OCI-LY7 (cell line): ENCODE data around the gene ST6GALNAC1. TPM values are rescaled to one million over a fixed set of nuclear protein-coding genes. Genes with fewer than 3 reads are reported as not detected.

Experiments
- BruUV-seq: library from RNA; stranded (reverse); fragments of 400-500 nt; replicated peaks from 2 replicates; lab custom pipeline; 2021; lab: Mats Ljungman, UMichigan
- CTCF ChIA-PET: fragments of 300-600 bp; sonication (Branson Sonifier 250); formaldehyde crosslinking; loops from one replicate; lab custom pipeline; 2022; ENCODE audit warnings: antibody characterized with exemption; ENCODE audit not compliant: unreplicated experiment; lab: Charles Lee
- POLR2A ChIA-PET: fragments of 300-600 bp; sonication (Branson Sonifier 250); formaldehyde crosslinking; loops from one replicate; lab custom pipeline; 2022; ENCODE audit warnings: antibody characterized with exemption; lab: Charles Lee
- DNase-seq: peaks from one replicate; pipeline ENCODE4 v3.0.0-alpha.2; 2015; ENCODE audit warnings: low spot score
- H2AFZ ChIP-seq: fragments of 200-600 bp; sonication (generic), shearing (Covaris generic); 2 replicates; pipeline ENCODE4 v1.6.1; 2014; ENCODE audit warnings: mild to moderate bottlenecking, antibody characterized with exemption, low read length, moderate library complexity
- H3K27ac ChIP-seq: fragments of 200-600 bp; sonication (generic); 2 replicates; pipeline ENCODE4 v1.5.1; 2014; ENCODE audit warnings: mixed run types, low read depth, mild to moderate bottlenecking, moderate library complexity, low read length, inconsistent platforms; ENCODE audit not compliant: poor library complexity, severe bottlenecking
- H3K36me3 ChIP-seq: fragments of 200-600 bp; sonication (generic); 2 replicates; pipeline ENCODE4 v1.6.1; 2014; ENCODE audit warnings: mild to moderate bottlenecking, antibody characterized with exemption, low read length, moderate library complexity, mixed read lengths; ENCODE audit not compliant: insufficient read depth
- H3K4me1 ChIP-seq: fragments of 200-600 bp; sonication (generic); 2 replicates; pipeline ENCODE4 v1.5.1; 2014; ENCODE audit warnings: mild to moderate bottlenecking, low read length; ENCODE audit not compliant: insufficient read depth, poor library complexity, severe bottlenecking
- H3K4me2 ChIP-seq: fragments of 200-600 bp; sonication (generic); 2 replicates; pipeline ENCODE4 v1.6.1; 2014; ENCODE audit warnings: mild to moderate bottlenecking, low read length
- H3K4me3 ChIP-seq: fragments of 200-600 bp; sonication (generic); 2 replicates; pipeline ENCODE4 v1.5.1; 2014; ENCODE audit warnings: mild to moderate bottlenecking, low read depth, low read length; ENCODE audit not compliant: poor library complexity, severe bottlenecking
- H3K79me2 ChIP-seq: fragments of 200-600 bp; sonication (generic); 2 replicates; pipeline ENCODE4 v1.6.1; 2016; ENCODE audit warnings: low read depth, mild to moderate bottlenecking, low read length, moderate library complexity, mixed read lengths; ENCODE audit not compliant: insufficient read depth
- H3K9me2 ChIP-seq: fragments of 200-600 bp; sonication (generic); 2 replicates; pipeline ENCODE4 v1.6.1; 2016; ENCODE audit warnings: mild to moderate bottlenecking, low read length, mixed read lengths; ENCODE audit not compliant: insufficient read depth
- H3K9me3 ChIP-seq: fragments of 200-600 bp; sonication (generic); 2 replicates; pipeline ENCODE4 v1.6.1; 2014; ENCODE audit warnings: mild to moderate bottlenecking, mixed run types, low read length, mixed read lengths
- H4K20me1 ChIP-seq: fragments of 200-600 bp; sonication (generic); 2 replicates; pipeline ENCODE4 v1.6.1; 2014; ENCODE audit warnings: mild to moderate bottlenecking, antibody characterized with exemption, low read length, moderate library complexity, mixed read lengths; ENCODE audit not compliant: insufficient read depth
- CTCF ChIP-seq: fragments of 200-600 bp; sonication (generic); conservative IDR thresholded peaks from 2 replicates; pipeline ENCODE4 v1.5.1; 2014; ENCODE audit warnings: mild to moderate bottlenecking, antibody characterized with exemption, low read length, moderate library complexity, mixed read lengths
- EZH2phosphoT487 ChIP-seq: fragments of 200-600 bp; sonication (generic); IDR thresholded peaks from 2 replicates; pipeline ENCODE4 v1.6.1; 2018; ENCODE audit warnings: low read depth, borderline replicate concordance, mild to moderate bottlenecking, mixed run types, antibody characterized with exemption, low read length, moderate library complexity, mixed read lengths
- intact Hi-C: fragments of 100-400 bp; cut with micrococcal nuclease; formaldehyde crosslinking; loops from one replicate; pipeline ENCODE4 v1.10.0; 2022; ENCODE audit not compliant: unreplicated experiment
- small RNA-seq: library from RNA; depleted of rRNA; stranded (forward); fragments of <200 nt; gene quantifications from one replicate; pipeline ENCODE3, GENCODE V24; 2014
- total RNA-seq, 2 experiments: library from RNA; depleted of rRNA in 1 of 2; stranded (reverse); fragments of >200 nt in 1 of 2; shearing (Covaris generic) in 1 of 2; gene quantifications; 2 replicates each; pipeline ENCODE4 v1.2.3, GENCODE V29; 2014 to 2022

Gene ST6GALNAC1
- total RNA-seq, 2 experiments from 2014 or later: not detected

GRCh38 chr17:76576189-76576588, 67.4 kb downstream of the ST6GALNAC1 start:
- no peaks in the 10 kb centered on the region for H3K9me2 ChIP-seq
- POLR2A ChIA-PET: interaction anchor here (1.6 kb wide), 1 partner anchor 10 kb away, joined by 6 read pairs; no protein-coding TSS in a partner anchor
- H4K20me1 ChIP-seq: no peaks in the 10 kb centered on the region
- H3K36me3 ChIP-seq: no peaks in the 10 kb centered on the region
- DNase-seq: no peak
- no peak overlapping the region for H3K27ac ChIP-seq
- no peaks in the 10 kb centered on the region for H3K9me3 ChIP-seq
- TF ChIP-seq CTCF (no peak), EZH2phosphoT487 (no peak)
- no peak overlapping the region for H3K4me2 ChIP-seq
- no peaks in the 10 kb centered on the region for H3K79me2 ChIP-seq
- BruUV-seq: no TSS peak
- no peaks in the 10 kb centered on the region for H3K4me1 ChIP-seq
- no peak overlapping the region for H3K4me3 ChIP-seq
- intact Hi-C loops: no loop called here
- CTCF ChIA-PET: no interaction called here
- H2AFZ ChIP-seq: no peak overlapping the region

GRCh38 chr17:76575570-76575969, 68.0 kb downstream of the ST6GALNAC1 start:
- ChIA-PET CTCF (no interaction called here), POLR2A (interaction anchor here (1.6 kb wide), 1 partner anchor 9 kb away, joined by 6 read pairs; no protein-coding TSS in a partner anchor)
- intact Hi-C loops: no loop called here
- no peaks in the 10 kb centered on the region for H3K4me1 ChIP-seq
- no peak overlapping the region for H2AFZ ChIP-seq
- TF ChIP-seq CTCF: no peak
- no peak for TF ChIP-seq EZH2phosphoT487
- BruUV-seq: no TSS peak
- H3K4me2 ChIP-seq: no peak overlapping the region
- H3K9me2 ChIP-seq: no peaks in the 10 kb centered on the region
- H3K36me3 ChIP-seq: no peaks in the 10 kb centered on the region
- no peaks in the 10 kb centered on the region for H3K79me2 ChIP-seq
- no peaks in the 10 kb centered on the region for H3K9me3 ChIP-seq
- no peak for DNase-seq
- no peak overlapping the region for H3K27ac ChIP-seq
- no peaks in the 10 kb centered on the region for H4K20me1 ChIP-seq
- no peak overlapping the region for H3K4me3 ChIP-seq

Small RNA genes within 50 kb of the gene (small RNA-seq; reads per million reads assigned to genes)
- gene AC015802.2 (not detected), gene RNU6-227P (not detected)

Other genes with a start within 250 kb of the ST6GALNAC1 start
- gene UBE2O, start 190.6 kb downstream of the ST6GALNAC1 start, total RNA-seq (2014; rRNA removed; shearing (Covaris generic)): 43.4 and 55.1 TPM in 2 replicates
- 71.0 and 79.6 TPM in 2 replicates for gene UBE2O, start 190.6 kb downstream of the ST6GALNAC1 start, total RNA-seq (2022)
- gene AANAT, start 176.2 kb downstream of the ST6GALNAC1 start, total RNA-seq (2014; rRNA removed; shearing (Covaris generic)): not detected in 2 replicates
- gene AANAT, start 176.2 kb downstream of the ST6GALNAC1 start, total RNA-seq (2022): not detected in 2 replicates
- gene RHBDF2, start 142.3 kb downstream of the ST6GALNAC1 start, total RNA-seq (2014; rRNA removed; shearing (Covaris generic)): 122 and 144 TPM in 2 replicates
- gene RHBDF2, start 142.3 kb downstream of the ST6GALNAC1 start, total RNA-seq (2022): 158 and 173 TPM in 2 replicates
- 0.33 and 0.57 TPM in 2 replicates for gene CYGB, start 106.0 kb downstream of the ST6GALNAC1 start, total RNA-seq (2014; rRNA removed; shearing (Covaris generic))
- 0.22 and 0.44 TPM in 2 replicates for gene CYGB, start 106.0 kb downstream of the ST6GALNAC1 start, total RNA-seq (2022)
- gene PRCD, start 103.7 kb downstream of the ST6GALNAC1 start, total RNA-seq (2014; rRNA removed; shearing (Covaris generic)): 5.7 and 6.3 TPM in 2 replicates
- gene PRCD, start 103.7 kb downstream of the ST6GALNAC1 start, total RNA-seq (2022): 11.7 and 15.9 TPM in 2 replicates
- gene ST6GALNAC2, start 57.9 kb downstream of the ST6GALNAC1 start, total RNA-seq (2014; rRNA removed; shearing (Covaris generic)): not detected in 2 replicates
- gene ST6GALNAC2, start 57.9 kb downstream of the ST6GALNAC1 start, total RNA-seq (2022): not detected in 2 replicates
- 1.1 and 1.6 TPM in 2 replicates for gene MXRA7, start 67.2 kb upstream of the ST6GALNAC1 start, total RNA-seq (2014; rRNA removed; shearing (Covaris generic))
- gene MXRA7, start 67.2 kb upstream of the ST6GALNAC1 start, total RNA-seq (2022): 4.9 and 5.3 TPM in 2 replicates
- 39.9 and 41.2 TPM in 2 replicates for gene JMJD6, start 82.8 kb upstream of the ST6GALNAC1 start, total RNA-seq (2014; rRNA removed; shearing (Covaris generic))
- 46.0 and 71.2 TPM in 2 replicates for gene JMJD6, start 82.8 kb upstream of the ST6GALNAC1 start, total RNA-seq (2022)
- gene METTL23, start 83.1 kb upstream of the ST6GALNAC1 start, total RNA-seq (2014; rRNA removed; shearing (Covaris generic)): 91.8 and 93.7 TPM in 2 replicates
- 82.7 and 102 TPM in 2 replicates for gene METTL23, start 83.1 kb upstream of the ST6GALNAC1 start, total RNA-seq (2022)
- gene SRSF2, start 93.6 kb upstream of the ST6GALNAC1 start, total RNA-seq (2014; rRNA removed; shearing (Covaris generic)): 1,143 and 2,207 TPM in 2 replicates
- gene SRSF2, start 93.6 kb upstream of the ST6GALNAC1 start, total RNA-seq (2022): 619 and 683 TPM in 2 replicates
- gene MFSD11, start 94.4 kb upstream of the ST6GALNAC1 start, total RNA-seq (2014; rRNA removed; shearing (Covaris generic)): 52.6 and 55.1 TPM in 2 replicates
- 63.1 and 68.4 TPM in 2 replicates for gene MFSD11, start 94.4 kb upstream of the ST6GALNAC1 start, total RNA-seq (2022)
- gene MGAT5B, start 224.6 kb upstream of the ST6GALNAC1 start, total RNA-seq (2014; rRNA removed; shearing (Covaris generic)): 1.3 and 2.5 TPM in 2 replicates
- 1.4 and 2.3 TPM in 2 replicates for gene MGAT5B, start 224.6 kb upstream of the ST6GALNAC1 start, total RNA-seq (2022)